Activated CD8-positive, alpha-beta memory T cell treated with anti-CD3 and anti-CD28 coated beads for 1 hour (primary cell): ENCODE results near the gene ALKBH5.

Experiments used
- DNase-seq, 2 donors: peaks; one replicate each; pipeline ENCODE4 v3.0.0-alpha.2; 2020; ENCODE audit warnings: low read depth in 1 of 2; ENCODE audit errors: extremely low read depth in 1 of 2

The ALKBH5 gene

DNA sequence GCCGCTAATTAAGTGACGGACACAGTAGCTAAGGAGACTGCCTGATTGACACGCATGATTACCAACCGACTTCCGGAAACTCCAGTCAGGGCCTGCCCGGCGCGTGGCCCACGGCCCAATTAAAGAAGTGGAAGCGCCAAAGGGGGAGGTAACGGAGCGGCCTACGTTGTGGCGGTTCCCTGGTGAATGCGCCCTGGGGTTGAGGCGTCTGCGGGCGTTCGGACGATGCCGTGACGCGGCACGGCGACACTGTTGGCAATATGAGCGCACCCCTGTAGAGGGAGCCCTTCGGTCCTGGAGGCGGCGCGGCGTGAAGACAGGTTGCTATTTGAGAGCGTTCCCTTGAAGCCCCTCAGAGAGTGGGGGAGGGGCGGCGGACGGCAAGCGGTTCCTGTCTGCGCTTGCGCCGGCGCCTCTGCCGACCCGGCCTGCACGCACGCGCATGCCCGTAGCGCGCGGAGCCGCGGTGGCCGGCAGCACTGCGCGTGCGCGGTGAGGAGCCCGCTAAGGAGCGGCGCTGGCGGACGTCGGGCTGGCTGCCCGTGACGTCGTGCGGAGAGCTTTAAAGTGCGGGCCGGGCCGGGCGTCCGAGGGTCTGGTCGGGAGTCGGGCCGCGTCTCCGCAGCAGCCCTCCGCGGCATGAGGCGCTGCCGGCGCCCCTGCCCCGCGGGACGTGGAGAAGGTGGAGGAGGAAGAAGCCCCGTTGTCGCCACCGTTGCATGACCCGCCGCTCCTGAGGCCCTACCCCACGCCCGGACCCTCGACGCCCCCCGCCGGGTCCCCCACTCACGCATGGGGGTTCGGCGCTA, at the start of gene ALKBH5:
ALKBH5 (plus strand) TSS at position 495 of the 809 bp plus-strand sequence. CDS start 416 bp downstream, outside the sequence.
- peak; percentile 95 to 96 for DNase-seq

DNA sequence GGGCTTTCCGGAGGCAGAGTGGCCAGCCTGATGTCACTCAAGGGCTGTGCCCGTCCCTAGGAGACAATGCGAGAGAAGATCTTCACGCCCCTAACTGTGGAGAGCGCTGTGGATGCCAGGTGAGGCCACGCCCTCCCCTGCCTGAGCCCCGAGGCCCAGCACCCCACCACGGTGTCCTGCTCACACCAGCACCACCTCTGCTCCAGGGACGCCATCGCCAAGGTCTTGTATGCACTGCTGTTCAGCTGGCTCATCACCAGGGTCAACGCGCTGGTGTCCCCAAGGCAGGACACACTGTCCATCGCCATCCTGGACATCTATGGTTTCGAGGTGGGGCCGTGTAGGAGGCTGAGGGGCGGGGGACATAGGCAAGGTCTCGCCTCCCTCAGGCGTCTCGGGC, 47.3 kb upstream of the ALKBH5 start:
- DNase-seq = no peak

DNA sequence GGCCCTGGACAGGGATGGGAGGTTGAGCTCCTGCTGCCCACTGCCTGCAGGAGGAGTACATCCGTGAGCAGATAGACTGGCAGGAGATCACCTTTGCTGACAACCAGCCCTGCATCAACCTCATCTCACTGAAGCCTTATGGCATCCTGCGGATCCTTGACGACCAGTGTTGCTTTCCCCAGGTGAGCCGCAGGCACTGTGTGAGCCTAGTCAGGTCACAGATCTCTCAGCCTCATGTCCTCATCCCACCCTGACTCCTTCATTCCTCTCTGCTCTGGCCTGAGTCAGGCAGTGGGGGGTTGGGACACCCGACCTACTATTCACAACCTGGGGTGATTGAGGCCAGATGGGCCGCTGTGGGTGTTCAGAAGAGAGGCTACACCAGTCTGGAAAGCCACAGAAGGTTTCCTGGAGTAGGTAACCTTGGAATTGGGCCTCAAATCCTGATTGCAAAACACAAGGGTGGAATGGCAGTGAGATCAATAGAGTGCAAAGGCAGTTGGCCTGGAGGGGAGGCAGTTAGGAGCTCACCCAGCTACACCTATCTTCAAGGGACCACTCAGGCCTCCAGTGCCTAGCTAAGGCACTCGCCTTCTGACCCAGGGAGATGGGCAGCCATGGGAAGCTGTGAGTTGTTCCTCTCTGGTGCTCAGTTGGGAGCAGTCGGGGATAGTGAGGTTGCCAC, 45.4 kb upstream of the ALKBH5 start:
- no peak for DNase-seq

DNA sequence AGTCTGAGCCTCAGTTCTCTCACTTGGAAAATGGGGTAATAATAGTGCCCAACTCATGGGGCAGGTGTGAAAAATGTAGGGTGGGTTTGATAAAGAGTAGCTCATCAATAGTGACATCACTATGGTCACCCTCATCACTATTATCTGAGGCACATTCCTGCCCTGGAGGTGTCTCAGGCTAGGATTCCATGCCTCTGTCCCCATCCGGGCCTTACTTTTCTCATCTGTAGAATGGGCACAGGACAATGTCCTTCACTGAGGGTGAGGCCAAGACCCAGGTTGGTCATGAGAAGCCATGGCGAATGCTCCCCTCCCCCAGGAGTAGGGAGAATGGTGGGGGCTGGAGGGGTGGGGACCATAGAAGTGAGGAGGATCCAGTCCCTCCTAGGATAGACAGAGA, 44.5 kb upstream of the ALKBH5 start:
- no peak for DNase-seq

DNA sequence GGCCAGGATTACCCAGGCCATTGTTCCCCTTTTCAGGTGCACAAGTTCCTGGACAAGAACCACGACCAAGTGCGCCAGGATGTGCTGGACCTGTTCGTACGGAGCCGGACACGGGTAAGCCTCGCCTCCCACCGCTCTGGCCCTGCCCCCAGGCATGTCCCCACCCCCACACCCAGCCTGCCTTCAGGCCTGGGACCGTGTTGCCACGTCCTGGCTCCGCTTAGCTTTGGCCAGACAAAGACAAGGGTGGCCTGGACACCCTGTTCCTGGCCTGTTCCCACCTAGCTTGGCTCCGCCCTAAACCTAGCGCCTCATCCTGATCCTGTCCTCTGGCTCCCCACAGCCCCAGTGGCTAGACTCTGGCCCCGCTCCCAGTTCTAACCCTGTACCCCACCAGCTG, 44.1 kb upstream of the ALKBH5 start:
- no peak for DNase-seq

DNA sequence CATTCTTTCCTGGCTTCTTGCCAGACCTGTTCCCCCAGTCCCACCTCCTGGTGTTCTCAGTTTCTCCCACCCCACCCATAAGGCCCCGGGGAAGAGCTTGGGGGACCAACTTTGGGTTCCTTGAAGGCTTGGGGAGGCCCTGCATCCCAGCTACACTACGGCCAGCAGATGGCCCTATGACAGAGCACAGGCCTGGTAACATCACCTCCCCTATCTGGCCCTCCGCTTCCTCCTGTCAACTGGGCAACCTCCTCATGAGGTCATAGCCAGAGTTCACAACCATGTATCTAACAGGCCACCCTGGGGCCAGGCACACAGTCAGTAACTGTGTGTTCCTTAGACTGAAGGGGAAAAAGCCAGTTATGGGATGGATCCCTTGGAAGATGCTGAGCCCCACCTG, 43.7 kb upstream of the ALKBH5 start:
- no peak for DNase-seq

DNA sequence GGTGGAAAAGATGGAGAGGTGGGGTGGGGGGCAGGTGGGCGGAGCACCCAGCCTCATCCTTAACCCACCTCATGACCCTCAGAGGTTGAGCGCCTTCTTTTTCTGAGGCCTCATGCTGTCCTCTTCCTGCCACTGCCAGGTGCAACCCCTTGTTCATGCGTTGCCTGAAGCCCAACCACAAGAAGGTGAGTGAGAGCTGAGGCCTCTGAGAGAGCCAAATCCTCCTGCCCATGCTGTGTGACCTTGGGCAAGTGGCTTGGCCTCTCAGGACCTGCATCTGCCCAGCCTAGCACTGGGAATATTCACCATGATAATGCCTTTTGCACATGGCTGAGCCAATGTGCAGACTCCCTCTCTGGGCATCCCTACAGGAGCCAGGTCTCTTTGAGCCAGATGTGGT, 43.0 kb upstream of the ALKBH5 start:
- no peak for DNase-seq

DNA sequence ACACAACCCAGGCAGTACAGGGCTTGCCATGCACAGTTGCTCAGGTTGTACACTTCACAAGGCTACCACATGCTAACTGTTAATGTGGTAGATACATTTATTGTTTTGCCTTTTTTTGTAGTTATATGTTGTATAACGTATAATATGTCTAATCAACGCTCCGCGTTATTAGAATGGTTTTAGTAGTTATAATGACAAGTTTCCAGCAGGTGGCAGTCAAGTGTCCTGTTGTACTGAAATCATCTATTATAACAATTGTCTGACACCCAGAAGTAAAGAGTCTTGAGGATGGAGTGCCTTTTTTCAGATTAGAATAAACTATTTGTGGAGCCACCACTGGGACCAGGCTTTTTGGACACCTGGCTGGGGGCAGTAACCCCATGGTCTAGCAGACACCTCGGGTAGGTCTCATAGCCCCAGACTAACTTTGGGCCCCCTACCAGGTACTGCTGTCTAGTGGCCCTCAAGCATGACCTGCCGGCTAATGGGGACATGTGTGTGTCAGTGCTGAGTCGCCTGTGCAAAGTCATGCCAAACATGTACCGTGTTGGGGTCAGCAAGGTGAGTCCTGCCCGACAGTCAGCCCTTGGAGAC, 42.3 kb upstream of the ALKBH5 start:
- DNase-seq = no peak

DNA sequence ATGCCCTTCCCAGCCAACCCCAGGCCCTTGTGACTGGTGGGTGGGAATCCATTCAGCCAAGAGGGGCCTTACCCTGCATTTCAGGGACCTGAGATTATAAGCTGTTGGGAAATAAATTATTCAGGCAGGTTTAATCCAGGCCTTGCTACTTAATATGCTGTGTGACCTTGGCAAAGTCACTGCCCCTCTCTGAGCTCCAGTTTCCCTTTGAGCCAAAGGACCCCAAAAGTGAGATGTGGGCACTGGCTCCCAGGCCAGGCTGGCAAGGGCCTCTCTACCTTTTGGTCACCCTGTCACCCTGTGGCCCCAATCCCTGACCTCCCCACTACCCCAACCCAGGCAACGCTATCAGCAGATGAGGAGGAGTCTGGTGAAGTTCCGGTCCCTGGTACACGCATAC, 41.2 kb upstream of the ALKBH5 start:
- no peak for DNase-seq

DNA sequence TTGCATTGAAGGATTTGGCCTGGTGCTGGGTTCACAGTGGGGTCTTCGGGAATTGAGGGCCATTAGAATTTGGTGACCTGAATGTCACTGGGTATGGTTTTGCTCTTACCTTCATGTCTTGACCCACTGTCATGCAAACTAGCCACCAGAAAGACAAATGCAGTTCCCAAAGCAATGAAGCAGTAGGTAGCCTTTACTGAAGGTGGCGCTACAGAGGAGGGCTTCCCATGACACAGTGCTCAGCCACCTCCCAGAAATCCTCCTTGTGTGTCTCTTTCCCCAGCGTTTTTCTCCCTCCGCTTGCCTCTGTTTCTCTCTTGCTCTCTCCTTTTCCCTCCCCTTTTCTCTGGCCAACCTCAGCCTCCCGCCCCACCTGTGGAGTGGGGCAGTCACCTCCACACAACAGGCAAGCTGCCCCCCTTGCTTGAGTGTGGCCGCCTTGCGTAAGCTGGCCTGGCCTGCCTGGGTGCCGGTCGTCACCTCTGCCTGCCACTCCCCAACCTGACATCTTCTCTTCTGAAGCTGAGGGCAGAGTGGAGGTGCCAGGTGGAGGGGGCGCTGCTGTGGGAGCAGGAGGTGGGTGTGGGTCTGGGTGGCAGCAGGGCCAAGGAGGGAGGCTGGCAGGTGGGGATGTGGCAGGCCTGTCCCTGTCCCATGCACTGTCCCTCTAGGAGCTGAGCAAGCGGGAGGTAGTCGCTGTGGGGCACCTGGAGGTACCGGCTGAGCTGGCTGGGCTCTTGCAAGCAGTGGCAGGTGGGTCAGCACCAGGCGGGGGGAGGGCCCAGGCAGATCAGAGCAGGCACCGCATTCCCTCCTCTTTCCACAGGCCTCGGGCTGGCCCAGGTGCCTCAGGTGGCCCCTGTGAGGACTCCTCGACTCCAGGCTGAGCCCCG, 40.3 kb upstream of the ALKBH5 start:
- DNase-seq = no peak

DNA sequence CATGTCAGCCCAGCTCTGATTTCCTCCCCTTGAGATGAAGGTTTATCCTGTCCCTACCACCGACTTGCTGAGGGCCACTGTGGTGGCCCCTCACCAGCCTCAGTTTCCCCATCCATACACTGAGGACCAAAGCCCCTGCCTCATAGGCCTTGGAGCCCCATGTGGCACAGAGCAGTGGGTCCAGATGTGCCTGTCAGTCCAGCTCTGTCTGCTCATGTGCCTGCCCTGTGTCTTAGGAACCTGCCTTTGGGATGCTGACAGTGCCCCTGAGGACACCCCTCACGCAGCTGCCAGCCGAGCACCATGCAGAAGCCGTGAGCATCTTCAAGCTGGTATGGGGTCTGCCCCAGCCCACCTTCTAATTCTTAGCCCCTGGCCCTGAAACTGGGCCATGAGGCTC, 39.4 kb upstream of the ALKBH5 start:
- DNase-seq = no peak

DNA sequence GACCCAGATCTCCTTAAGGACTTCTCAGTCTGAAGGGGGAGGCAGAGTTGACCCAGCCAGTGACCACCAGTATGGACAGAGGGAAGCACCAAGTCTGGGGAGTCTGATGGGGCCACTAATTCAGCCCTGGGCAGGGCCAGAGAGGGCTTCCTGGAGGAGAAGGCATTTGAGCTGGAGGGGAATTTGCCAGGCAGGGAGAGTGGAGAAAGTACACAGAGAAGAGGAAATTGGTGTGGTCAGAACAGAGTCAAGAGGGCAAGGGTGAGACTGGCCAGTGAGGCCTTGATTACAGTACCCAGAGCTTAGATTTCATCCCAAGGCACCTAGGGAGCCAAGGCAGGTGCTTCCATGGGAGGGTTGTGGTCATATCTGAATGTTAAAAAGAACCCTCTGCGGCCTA, 38.8 kb upstream of the ALKBH5 start:
- no peak for DNase-seq

DNA sequence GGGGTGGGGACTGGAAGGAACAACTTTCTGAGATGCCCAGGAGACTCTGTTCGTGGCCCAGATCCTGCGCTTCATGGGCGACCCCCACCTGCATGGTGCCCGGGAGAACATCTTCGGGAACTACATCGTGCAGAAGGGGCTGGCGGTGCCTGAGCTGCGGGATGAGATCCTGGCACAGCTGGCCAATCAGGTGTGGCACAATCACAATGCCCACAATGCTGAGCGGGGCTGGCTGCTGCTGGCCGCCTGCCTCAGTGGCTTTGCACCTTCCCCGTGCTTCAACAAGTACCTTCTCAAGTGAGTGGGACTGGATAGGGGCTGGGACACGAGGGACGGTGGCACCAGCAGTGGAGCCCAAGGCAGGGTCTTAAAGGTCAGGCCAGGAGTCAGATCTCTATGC, 37.8 kb upstream of the ALKBH5 start:
- no peak for DNase-seq

DNA sequence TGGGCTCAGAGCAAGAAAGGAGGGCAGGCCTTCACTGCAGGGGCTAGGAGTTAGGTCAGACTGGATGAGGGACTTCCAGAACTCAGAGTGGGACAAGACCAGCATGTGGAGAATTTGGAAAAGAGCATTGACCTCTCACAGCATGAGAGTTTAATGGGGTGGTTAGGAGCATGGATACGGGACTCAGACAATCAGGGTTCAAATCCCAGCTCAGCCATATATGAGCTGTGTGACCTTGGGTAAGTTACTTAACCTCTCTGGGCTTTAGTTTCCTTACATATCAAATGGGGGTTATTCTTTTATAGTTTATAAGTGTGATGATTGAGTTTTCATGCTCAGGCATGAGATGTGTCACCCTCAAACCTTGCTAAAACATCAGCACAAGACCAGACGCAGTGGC, 37.4 kb upstream of the ALKBH5 start:
- no peak for DNase-seq

DNA sequence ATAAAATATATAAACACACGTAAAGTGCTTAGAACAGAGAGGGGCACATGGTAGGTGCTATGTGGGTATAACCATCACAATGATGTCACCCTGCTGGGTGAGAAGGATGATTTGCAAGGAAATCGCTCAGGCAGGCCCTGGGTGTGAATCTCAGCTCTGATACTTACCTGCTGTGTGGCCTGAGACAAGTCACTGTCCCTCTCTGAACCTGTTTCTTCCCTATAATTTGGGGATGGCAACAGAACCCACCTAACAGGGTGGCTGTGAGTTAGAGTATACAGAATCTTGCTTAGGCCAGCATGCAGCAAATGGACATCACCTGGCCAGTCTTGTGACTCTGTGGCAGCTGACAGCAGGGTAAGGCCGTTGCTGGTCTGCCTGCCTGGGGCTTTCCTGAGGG, 36.6 kb upstream of the ALKBH5 start:
- DNase-seq = no peak

DNA sequence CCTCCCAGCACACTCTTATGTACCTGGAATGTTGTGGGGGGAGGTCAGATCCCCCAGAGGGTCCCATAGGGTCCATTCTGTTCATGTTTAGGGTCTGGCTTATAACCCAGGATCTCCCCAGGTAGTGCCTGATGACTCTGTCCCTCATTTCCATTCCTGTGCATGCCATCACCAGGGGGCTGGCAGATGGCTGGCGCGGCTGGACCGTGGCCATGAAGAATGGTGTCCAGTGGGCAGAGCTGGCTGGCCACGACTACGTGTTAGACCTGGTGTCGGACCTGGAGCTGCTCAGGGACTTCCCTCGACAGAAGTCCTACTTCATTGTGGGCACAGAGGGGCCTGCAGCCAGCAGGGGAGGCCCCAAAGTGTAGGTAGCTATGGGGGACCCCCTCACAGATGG, 35.0 kb upstream of the ALKBH5 start:
- no peak for DNase-seq

DNA sequence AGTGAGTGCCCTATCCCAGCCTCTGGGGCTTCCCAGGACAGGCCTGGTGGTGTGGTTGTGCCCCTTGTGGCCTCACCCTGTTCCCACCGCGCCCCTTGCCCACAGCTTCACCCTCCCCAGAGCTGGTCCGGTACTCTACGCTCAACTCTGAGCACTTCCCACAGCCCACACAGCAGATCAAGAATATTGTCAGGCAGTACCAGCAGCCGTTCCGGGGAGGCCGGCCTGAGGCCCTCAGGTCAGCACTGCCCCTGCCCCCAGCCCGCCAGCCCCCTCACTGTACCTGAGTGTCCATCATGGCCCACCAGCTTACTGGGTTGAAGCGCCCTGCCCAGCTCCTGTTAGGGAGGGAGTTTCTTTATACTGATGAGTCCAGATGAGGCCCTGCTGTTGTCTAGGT, 32.3 kb upstream of the ALKBH5 start:
- DNase-seq = no peak

DNA sequence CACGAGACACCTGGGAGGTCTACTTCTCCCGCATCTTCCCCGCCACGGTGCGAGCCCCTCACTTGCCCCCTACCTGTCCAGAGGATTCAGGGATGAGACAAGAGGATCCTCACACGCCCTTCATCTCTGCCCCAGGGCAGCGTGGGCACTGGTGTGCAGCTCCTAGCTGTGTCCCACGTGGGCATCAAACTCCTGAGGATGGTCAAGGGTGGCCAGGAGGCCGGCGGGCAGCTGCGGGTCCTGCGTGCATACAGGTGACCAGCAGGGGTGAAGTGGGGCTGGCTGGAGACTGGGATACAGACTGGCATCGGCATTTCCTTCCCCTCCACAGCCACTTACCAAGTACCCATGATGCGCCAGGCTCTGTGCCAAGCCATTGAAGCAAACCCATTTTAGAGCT, 28.4 kb upstream of the ALKBH5 start:
- no peak for DNase-seq

DNA sequence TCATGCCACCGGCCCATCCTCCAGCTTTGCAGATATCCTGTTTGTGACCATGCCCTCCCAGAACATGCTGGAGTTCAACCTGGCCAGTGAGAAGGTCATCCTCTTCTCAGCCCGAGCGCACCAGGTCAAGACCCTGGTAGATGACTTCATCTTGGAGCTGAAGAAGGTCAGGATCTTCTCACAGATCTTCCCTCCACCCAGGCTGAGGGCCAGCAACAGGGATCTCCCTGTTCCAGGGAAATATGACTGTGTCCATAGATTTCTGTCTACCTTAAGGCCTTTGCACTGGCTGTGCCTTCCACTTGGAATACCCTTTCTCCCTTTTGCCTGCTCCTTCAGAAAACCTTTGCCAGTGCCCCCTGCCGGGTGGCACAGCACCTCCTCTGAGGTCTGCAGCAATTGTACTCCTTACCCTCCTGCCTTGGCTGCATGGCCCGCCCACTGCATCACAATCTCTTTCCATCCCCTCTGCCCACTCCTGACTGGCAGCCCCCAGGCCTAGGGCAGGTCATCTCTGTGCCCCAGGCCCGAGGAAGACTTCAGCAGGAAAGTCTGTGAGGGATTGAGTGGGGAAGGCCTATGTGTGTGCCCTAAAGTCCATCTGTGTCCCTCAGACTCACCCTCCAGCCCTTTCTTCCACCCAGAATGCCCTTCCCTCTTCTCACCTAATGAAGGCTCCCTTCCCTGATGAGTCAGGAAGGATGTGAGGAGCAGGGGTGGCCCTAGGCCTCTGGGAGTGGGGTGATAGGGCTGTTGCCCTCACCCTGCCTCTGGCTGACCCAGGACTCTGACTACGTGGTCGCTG, 27.3 kb upstream of the ALKBH5 start:
- no peak for DNase-seq

DNA sequence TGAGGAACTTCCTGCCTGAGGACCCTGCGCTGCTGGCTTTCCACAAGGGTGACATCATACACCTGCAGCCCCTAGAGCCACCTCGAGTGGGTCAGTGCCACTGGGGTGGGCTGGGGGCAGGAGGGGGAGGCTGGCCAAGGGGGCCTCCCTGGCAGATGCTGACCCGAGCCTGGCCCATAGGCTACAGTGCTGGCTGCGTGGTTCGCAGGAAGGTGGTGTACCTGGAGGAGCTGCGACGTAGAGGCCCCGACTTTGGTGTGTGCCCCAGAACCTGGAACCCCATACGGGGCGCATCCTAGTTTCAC, 26.7 kb upstream of the ALKBH5 start:
- DNase-seq = no peak
